Measurements from ENCODE around the gene SDHAF1.

GRCh38 chr19:36003284-36003683 lies 8.3 kb downstream of the SDHAF1 start:
- TF ChIP-seq REST (IDR thresholded peaks at IDR 0.05; ENCODE audit: borderline replicate concordance) (no peak), TAF1 (IDR thresholded peaks at IDR 0.05; ENCODE audit: low read depth) (no peak), CTCF (IDR thresholded peaks at IDR 0.05; ENCODE audit: poor library complexity, severe bottlenecking) (no peak)
